Mesenchymal stem cell (in vitro differentiated cells and primary cell): ENCODE measurements around the gene KIF6.

Source experiments
- DNase-seq: peaks from one replicate; pipeline ENCODE4 v3.0.0-alpha.2; 2013
- H2AFZ ChIP-seq: one replicate; pipeline ENCODE4 v1.6.1; 2013; ENCODE audit warnings: low read depth, mild to moderate bottlenecking, control low read depth, inconsistent platforms, low read length, moderate library complexity
- H2AK5ac ChIP-seq: 2 replicates; pipeline ENCODE4 v1.6.1; 2013; ENCODE audit warnings: low read length, moderate library complexity, mild to moderate bottlenecking, inconsistent platforms; ENCODE audit not compliant: severe bottlenecking
- H2BK120ac ChIP-seq: one replicate; pipeline ENCODE4 v1.6.1; 2013; ENCODE audit warnings: low read depth, mild to moderate bottlenecking, inconsistent platforms, low read length, moderate library complexity
- H2BK12ac ChIP-seq, 2 experiments: one replicate each; pipeline ENCODE4 v1.6.1; 2013; ENCODE audit warnings: inconsistent platforms in 2 of 2, low read length in 2 of 2, mild to moderate bottlenecking in 2 of 2, moderate library complexity in 2 of 2, control low read depth in 1 of 2
- H2BK15ac ChIP-seq: one replicate; pipeline ENCODE4 v1.6.1; 2013; ENCODE audit warnings: mild to moderate bottlenecking, low read depth, inconsistent platforms; ENCODE audit not compliant: poor library complexity, severe bottlenecking
- H2BK5ac ChIP-seq: 2 replicates; pipeline ENCODE4 v1.6.1; 2013; ENCODE audit warnings: low read depth, mild to moderate bottlenecking, low read length, control low read depth, inconsistent platforms; ENCODE audit not compliant: poor library complexity, severe bottlenecking
- H3K14ac ChIP-seq, 2 experiments: one replicate each; pipeline ENCODE4 v1.6.1; 2013; ENCODE audit warnings: inconsistent platforms in 2 of 2, low read length in 2 of 2, control low read depth in 1 of 2, mild to moderate bottlenecking in 1 of 2, moderate library complexity in 1 of 2
- H3K18ac ChIP-seq, 2 experiments: one replicate each; pipeline ENCODE4 v1.6.1; 2013; ENCODE audit warnings: inconsistent platforms in 2 of 2, low read length in 2 of 2, control low read depth in 1 of 2, low read depth in 1 of 2, mild to moderate bottlenecking in 1 of 2
- H3K23ac ChIP-seq, 2 experiments: one replicate each; pipeline ENCODE4 v1.6.1; 2013; ENCODE audit warnings: inconsistent platforms in 2 of 2, low read length in 2 of 2, mild to moderate bottlenecking in 2 of 2, moderate library complexity in 2 of 2, control low read depth in 1 of 2
- H3K27ac ChIP-seq: 2 replicates; pipeline ENCODE4 v1.5.1; 2013; ENCODE audit warnings: mild to moderate bottlenecking, moderate library complexity, low read length, control low read depth, inconsistent platforms; ENCODE audit not compliant: poor library complexity, severe bottlenecking
- H3K27me3 ChIP-seq, 2 experiments: 2 replicates each; pipeline versions ENCODE4 v1.6.1 to v1.7.0; 2013; ENCODE audit warnings: low read length in 2 of 2, mild to moderate bottlenecking in 2 of 2, moderate library complexity in 2 of 2, control low read depth in 1 of 2, inconsistent platforms in 1 of 2; ENCODE audit not compliant: control insufficient read depth in 1 of 2, insufficient read depth in 1 of 2
- H3K36me3 ChIP-seq, 2 experiments: 2 replicates each; pipeline versions ENCODE4 v1.6.1 to v1.7.0; 2013; ENCODE audit warnings: low read length in 2 of 2, control low read depth in 1 of 2, inconsistent platforms in 1 of 2, low read depth in 1 of 2, mild to moderate bottlenecking in 1 of 2; ENCODE audit not compliant: insufficient read depth in 2 of 2, control insufficient read depth in 1 of 2
- H3K4ac ChIP-seq, 2 experiments: one replicate each; pipeline ENCODE4 v1.6.1; 2013; ENCODE audit warnings: inconsistent platforms in 2 of 2, low read length in 2 of 2, mild to moderate bottlenecking in 2 of 2, moderate library complexity in 2 of 2, control low read depth in 1 of 2, low read depth in 1 of 2
- H3K4me1 ChIP-seq: 2 replicates; pipeline ENCODE4 v1.6.1; 2013; ENCODE audit warnings: low read depth, low read length, control low read depth; ENCODE audit not compliant: control insufficient read depth, insufficient read depth
- H3K4me2 ChIP-seq: 2 replicates; pipeline ENCODE4 v1.6.1; 2013; ENCODE audit warnings: low read length, mild to moderate bottlenecking, inconsistent platforms; ENCODE audit not compliant: poor library complexity, severe bottlenecking
- H3K4me3 ChIP-seq, 2 experiments: 2 replicates each; pipeline versions ENCODE4 v1.5.1 to v1.7.0; 2013; ENCODE audit warnings: low read length in 2 of 2, mild to moderate bottlenecking in 2 of 2, control low read depth in 1 of 2, low read depth in 1 of 2; ENCODE audit not compliant: insufficient read depth in 1 of 2
- H3K79me1 ChIP-seq: replicated peaks from 2 replicates; pipeline ENCODE4 v1.6.1; 2013; ENCODE audit warnings: mild to moderate bottlenecking, control low read depth, low read length, inconsistent platforms; ENCODE audit not compliant: poor library complexity, severe bottlenecking
- H3K9ac ChIP-seq: 2 replicates; pipeline ENCODE4 v1.7.0; 2013; ENCODE audit warnings: mild to moderate bottlenecking, low read length, moderate library complexity
- H3K9me3 ChIP-seq: 2 replicates; pipeline ENCODE4 v1.7.0; 2013; ENCODE audit warnings: mild to moderate bottlenecking, low read length; ENCODE audit not compliant: control insufficient read depth
- H4K8ac ChIP-seq: one replicate; pipeline ENCODE4 v1.6.1; 2013; ENCODE audit warnings: inconsistent platforms, mild to moderate bottlenecking, low read length, moderate library complexity
- H4K91ac ChIP-seq: one replicate; pipeline ENCODE4 v1.6.1; 2013; ENCODE audit warnings: mild to moderate bottlenecking, low read length, inconsistent platforms
- WGBS: methylation state at CpG from one replicate; pipeline ENCODE4 v1.1.7; 2013; ENCODE audit warnings: mixed read lengths; 5-methylcytosine and 5-hydroxymethylcytosine counted together

The KIF6 gene

GRCh38 chr6:39386487-39386886, 338.7 kb downstream of the KIF6 start:
- Histone ChIP-seq H3K79me1 (no peaks in the 10 kb centered on the region), H4K91ac (no peak overlapping the region), H3K9ac (no peak overlapping the region), H3K27me3 (no peaks in the 10 kb centered on the region), H4K8ac (peak overlapping the region; percentile 16), H2AK5ac (no peak overlapping the region), H2BK12ac (no peak overlapping the region), H2BK15ac (no peak overlapping the region), H3K23ac (no peak overlapping the region), H3K14ac (no peak overlapping the region), H3K4me3 (no peak overlapping the region), H3K36me3 (no peaks in the 10 kb centered on the region), H3K4me2 (no peak overlapping the region), H3K18ac (peak overlapping the region in 1 of 2 experiments; percentile 69), H3K27ac (no peak overlapping the region), H2AFZ (no peak overlapping the region), H3K9me3 (peaks cover 3% of the 10 kb centered on the region), H2BK120ac (no peak overlapping the region), H3K4me1 (no peaks in the 10 kb centered on the region), H3K4ac (peak overlapping the region in 1 of 2 experiments; percentile 37), H2BK5ac (no peak overlapping the region)
- peak; percentile 39 for DNase-seq
- WGBS, result 0% methylated on average over 3 of the region's 3 CpGs

GRCh38 chr6:39381550-39382140, 343.6 kb downstream of the KIF6 start:
- Histone ChIP-seq H3K4me3 (no peak overlapping the region), H3K4me1 (peaks cover 2% of the 10 kb centered on the region), H3K4me2 (no peak overlapping the region), H3K79me1 (no peaks in the 10 kb centered on the region), H4K91ac (no peak overlapping the region), H3K14ac (no peak overlapping the region), H3K18ac (no peak overlapping the region), H3K27ac (no peak overlapping the region), H3K4ac (no peak overlapping the region), H2BK12ac (no peak overlapping the region), H2BK120ac (no peak overlapping the region), H3K36me3 (no peaks in the 10 kb centered on the region), H4K8ac (no peak overlapping the region), H2BK15ac (no peak overlapping the region), H3K9ac (no peak overlapping the region), H3K9me3 (peaks cover 3% of the 10 kb centered on the region), H2BK5ac (no peak overlapping the region), H2AFZ (no peak overlapping the region), H2AK5ac (no peak overlapping the region), H3K27me3 (no peaks in the 10 kb centered on the region), H3K23ac (no peak overlapping the region)
- DNase-seq, result no peak
- 95% methylated on average over 3 of the region's 5 CpGs for WGBS

GRCh38 chr6:39380837-39381549, 344.2 kb downstream of the KIF6 start:
- H3K27me3 ChIP-seq, result peaks cover 0 to 5% of the 10 kb centered on the region in 2 experiments
- H2BK5ac ChIP-seq, result no peak overlapping the region
- H3K4ac ChIP-seq, result no peak overlapping the region
- H3K4me3 ChIP-seq, result no peak overlapping the region
- no peak overlapping the region for H2BK15ac ChIP-seq
- H2BK120ac ChIP-seq, result no peak overlapping the region
- H3K9ac ChIP-seq, result no peak overlapping the region
- no peak overlapping the region for H4K8ac ChIP-seq
- H3K36me3 ChIP-seq, result no peaks in the 10 kb centered on the region
- H3K4me2 ChIP-seq, result no peak overlapping the region
- H2BK12ac ChIP-seq, result no peak overlapping the region
- H3K27ac ChIP-seq, result no peak overlapping the region
- no peak overlapping the region for H4K91ac ChIP-seq
- no peak overlapping the region for H3K23ac ChIP-seq
- H3K79me1 ChIP-seq, result no peaks in the 10 kb centered on the region
- H3K9me3 ChIP-seq, result peaks cover 3% of the 10 kb centered on the region
- H3K14ac ChIP-seq, result no peak overlapping the region
- 78% methylated on average over 4 of the region's 6 CpGs for WGBS
- DNase-seq, result no peak
- H2AK5ac ChIP-seq, result no peak overlapping the region
- H3K4me1 ChIP-seq, result peaks cover 2% of the 10 kb centered on the region
- no peak overlapping the region for H2AFZ ChIP-seq
- no peak overlapping the region for H3K18ac ChIP-seq

GRCh38 chr6:39378960-39379425, 346.2 kb downstream of the KIF6 start:
- no peak overlapping the region for H3K14ac ChIP-seq
- no peaks in the 10 kb centered on the region for H3K36me3 ChIP-seq
- H3K4ac ChIP-seq, result no peak overlapping the region
- peaks cover 3% of the 10 kb centered on the region for H3K9me3 ChIP-seq
- no peak overlapping the region for H2AK5ac ChIP-seq
- H3K79me1 ChIP-seq, result no peaks in the 10 kb centered on the region
- WGBS, result 87% methylated on average over 5 of the region's 5 CpGs
- H2BK5ac ChIP-seq, result no peak overlapping the region
- H3K4me3 ChIP-seq, result no peak overlapping the region
- peaks cover 2% of the 10 kb centered on the region for H3K4me1 ChIP-seq
- no peak overlapping the region for H3K23ac ChIP-seq
- no peak for DNase-seq
- H3K4me2 ChIP-seq, result no peak overlapping the region
- H2BK12ac ChIP-seq, result no peak overlapping the region
- H2AFZ ChIP-seq, result no peak overlapping the region
- H3K18ac ChIP-seq, result peak overlapping the region in 1 of 2 experiments; percentile 58
- H2BK120ac ChIP-seq, result no peak overlapping the region
- H3K27ac ChIP-seq, result no peak overlapping the region
- no peak overlapping the region for H3K9ac ChIP-seq
- H4K8ac ChIP-seq, result no peak overlapping the region
- no peak overlapping the region for H2BK15ac ChIP-seq
- H3K27me3 ChIP-seq, result peaks cover 0 to 10% of the 10 kb centered on the region in 2 experiments
- no peak overlapping the region for H4K91ac ChIP-seq
